GM10266 (cell line): ENCODE data around the gene ACTRT2.

Source experiments
- DNase-seq: peaks from one replicate; pipeline ENCODE4 v3.0.0; 2012; ENCODE audit errors: extremely low spot score
- TF ChIP-seq, protein P1 (sequence below): IDR thresholded peaks from 2 replicates; pipeline ENCODE4 v1.5.1; 2012; ENCODE audit warnings: mild to moderate bottlenecking, low read depth; ENCODE audit not compliant: control insufficient read depth, insufficient read depth; ENCODE audit errors: missing control alignments

The ACTRT2 gene

DNA sequence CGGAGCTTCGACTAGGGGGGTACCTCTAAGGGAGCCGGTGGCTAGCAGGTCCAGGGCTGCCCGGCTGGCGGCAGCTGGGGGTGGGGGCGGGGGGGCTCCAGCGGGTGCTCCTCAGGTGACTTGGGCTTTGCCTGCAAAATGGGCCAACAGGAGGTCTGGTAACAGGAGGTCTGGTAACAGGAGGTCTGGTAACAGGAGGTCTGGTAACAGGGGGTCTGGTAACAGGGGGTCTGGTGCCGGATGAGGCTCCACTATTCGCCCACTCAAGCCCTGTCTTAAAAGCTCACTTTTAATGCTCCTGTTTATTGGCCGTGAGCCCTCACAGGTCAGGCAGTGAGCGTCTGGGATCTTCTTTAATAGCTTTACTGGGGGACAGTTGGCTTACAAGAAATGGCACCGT is 40.4 kb upstream of the ACTRT2 start:
- no peak for DNase-seq
- TF ChIP-seq, protein P1, sequence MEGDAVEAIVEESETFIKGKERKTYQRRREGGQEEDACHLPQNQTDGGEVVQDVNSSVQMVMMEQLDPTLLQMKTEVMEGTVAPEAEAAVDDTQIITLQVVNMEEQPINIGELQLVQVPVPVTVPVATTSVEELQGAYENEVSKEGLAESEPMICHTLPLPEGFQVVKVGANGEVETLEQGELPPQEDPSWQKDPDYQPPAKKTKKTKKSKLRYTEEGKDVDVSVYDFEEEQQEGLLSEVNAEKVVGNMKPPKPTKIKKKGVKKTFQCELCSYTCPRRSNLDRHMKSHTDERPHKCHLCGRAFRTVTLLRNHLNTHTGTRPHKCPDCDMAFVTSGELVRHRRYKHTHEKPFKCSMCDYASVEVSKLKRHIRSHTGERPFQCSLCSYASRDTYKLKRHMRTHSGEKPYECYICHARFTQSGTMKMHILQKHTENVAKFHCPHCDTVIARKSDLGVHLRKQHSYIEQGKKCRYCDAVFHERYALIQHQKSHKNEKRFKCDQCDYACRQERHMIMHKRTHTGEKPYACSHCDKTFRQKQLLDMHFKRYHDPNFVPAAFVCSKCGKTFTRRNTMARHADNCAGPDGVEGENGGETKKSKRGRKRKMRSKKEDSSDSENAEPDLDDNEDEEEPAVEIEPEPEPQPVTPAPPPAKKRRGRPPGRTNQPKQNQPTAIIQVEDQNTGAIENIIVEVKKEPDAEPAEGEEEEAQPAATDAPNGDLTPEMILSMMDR: no peak

DNA sequence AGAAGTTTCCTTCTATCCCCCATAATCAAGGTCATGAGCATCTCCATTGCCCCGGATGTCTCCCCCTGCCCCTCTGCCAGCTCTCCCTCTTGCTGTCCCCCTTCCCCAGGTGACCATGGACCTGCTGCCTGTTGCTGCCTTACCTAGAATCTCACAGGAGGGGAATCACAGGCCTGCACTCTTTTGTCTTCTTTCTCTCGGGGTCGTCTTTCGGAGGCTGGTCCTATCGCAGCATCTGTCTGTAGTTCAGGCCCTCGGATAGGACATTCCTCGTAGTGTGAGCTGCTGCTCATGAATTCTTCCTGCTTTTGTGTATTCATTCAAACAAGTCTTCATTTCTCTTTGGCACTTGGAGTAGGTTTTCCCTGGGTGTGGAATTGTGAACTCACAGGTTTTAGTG is 39.9 kb upstream of the ACTRT2 start:
- TF ChIP-seq, protein P1: no peak
- no peak for DNase-seq

- DNase-seq: no peak
- TF ChIP-seq, protein P1: no peak
These were observed 39.2 kb upstream of the ACTRT2 start for GRCh38 chr1:2981981-2982614.

DNA sequence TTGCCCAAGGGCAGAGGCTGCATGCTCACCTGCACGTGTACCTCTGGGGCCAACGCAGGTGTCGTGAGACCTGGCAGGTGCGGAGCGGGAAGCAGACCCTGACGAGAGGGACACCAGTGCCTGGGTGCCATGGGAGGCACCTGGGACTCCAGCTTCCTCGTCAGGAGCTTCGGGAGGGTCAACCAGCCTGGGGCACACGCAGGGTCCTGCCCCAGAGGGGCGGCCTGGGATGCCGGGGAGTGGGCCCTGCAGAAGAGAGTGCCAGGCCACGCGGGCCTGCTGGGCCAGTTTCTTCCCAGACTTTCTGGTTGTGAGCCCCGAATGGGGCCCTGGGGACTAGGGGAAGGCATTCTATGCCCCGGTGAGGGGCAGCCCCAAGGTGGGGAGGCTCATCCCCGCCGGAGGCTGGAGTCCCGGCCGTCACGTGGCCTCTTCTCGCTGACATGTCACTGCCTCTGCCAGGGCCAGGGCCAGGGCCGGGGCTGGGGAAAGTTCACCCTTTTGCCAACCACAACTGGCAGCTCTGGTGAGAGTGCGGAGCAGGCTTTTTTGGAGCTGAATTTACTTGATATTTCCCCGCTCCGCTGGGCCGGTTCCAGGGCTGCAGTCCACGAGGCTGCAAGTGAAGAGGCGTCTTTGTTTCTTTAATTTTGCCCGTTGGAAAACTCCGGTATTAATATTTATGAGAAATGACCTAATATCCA is 38.5 kb upstream of the ACTRT2 start:
- TF ChIP-seq, protein P1: no peak
- DNase-seq: no peak

DNA sequence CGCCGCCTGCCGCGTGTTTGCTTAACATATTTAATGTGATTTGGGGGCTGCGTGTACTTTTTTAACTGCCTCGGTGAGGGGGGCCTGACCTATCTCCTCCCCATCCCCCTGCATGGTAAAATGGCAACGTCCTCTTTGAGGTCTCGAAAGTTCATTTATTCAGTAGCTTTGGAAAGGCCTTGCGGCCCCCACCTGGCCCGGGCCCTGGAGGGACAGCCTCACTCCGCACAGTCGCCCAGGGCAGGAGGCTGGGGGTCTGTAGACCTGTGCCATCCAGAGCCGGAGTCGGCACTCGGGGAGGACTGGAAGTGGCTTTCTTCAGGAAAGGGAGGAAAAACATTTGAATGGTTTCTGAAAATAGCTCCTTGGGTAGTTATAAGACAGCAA is 38.0 kb upstream of the ACTRT2 start:
- TF ChIP-seq, protein P1: no peak

GRCh38 chr1:2983706-2984398 is 37.4 kb upstream of the ACTRT2 start:
- DNase-seq: no peak
- TF ChIP-seq, protein P1: no peak

More for the DNA sequence above, 38.0 kb upstream of the ACTRT2 start:
- no peak for DNase-seq
